ENCODE data around the gene FGGY. TPM values are rescaled to one million over a fixed set of nuclear protein-coding genes. Genes with fewer than 3 reads are reported as not detected.

Gene FGGY
- total RNA-seq, 2 experiments from 2014 or later: 11.9 to 13.6 TPM

GRCh38 chr1:59276439-59276851 is 20.4 kb upstream of the FGGY start:
- ATAC-seq (no peak), DNase-seq (no peak)
- ChIA-PET POLR2A (interaction anchor here (1.1 kb wide), 1 partner anchor 10 kb away, joined by 3 read pairs; no protein-coding TSS in a partner anchor), CTCF (no interaction called here)
- no peak for TF ChIP-seq CTCF (IDR thresholded peaks at IDR 0.05)
- H3K4me3 Mint-ChIP-seq: no peak overlapping the region
- H3K27ac Mint-ChIP-seq: no peak overlapping the region
- H3K9me3 Mint-ChIP-seq: no peaks in the 10 kb centered on the region
- H3K27me3 Mint-ChIP-seq: peaks cover 5% of the 10 kb centered on the region
- intact Hi-C loops (cut with micrococcal nuclease): no loop called here
- H3K36me3 Mint-ChIP-seq (ENCODE audit: low read depth): no peaks in the 10 kb centered on the region
- H3K4me1 Mint-ChIP-seq (ENCODE audit: low read depth): peaks cover 21% of the 10 kb centered on the region

GRCh38 chr1:59278780-59279354 is 18.0 kb upstream of the FGGY start:
- TF ChIP-seq CTCF (IDR thresholded peaks at IDR 0.05): no peak
- ATAC-seq: no peak
- H3K27me3 Mint-ChIP-seq: peaks cover 5% of the 10 kb centered on the region
- H3K9me3 Mint-ChIP-seq: no peaks in the 10 kb centered on the region
- intact Hi-C loops (cut with micrococcal nuclease): no loop called here
- no peaks in the 10 kb centered on the region for H3K36me3 Mint-ChIP-seq (ENCODE audit: low read depth)
- no peak for DNase-seq
- CTCF ChIA-PET: interaction anchor here (1.0 kb wide), 1 partner anchor 420 kb away, joined by 5 read pairs; no protein-coding TSS in a partner anchor
- no peak overlapping the region for H3K4me3 Mint-ChIP-seq
- H3K27ac Mint-ChIP-seq: no peak overlapping the region
- POLR2A ChIA-PET: interaction anchor here (0.6 to 1.1 kb wide), 3 partner anchors 11 to 17 kb away, joined by 3 to 4 read pairs (median 3); partner anchors contain the start of gene FGGY
- peaks cover 10% of the 10 kb centered on the region for H3K4me1 Mint-ChIP-seq (ENCODE audit: low read depth)

- Mint-ChIP-seq H3K36me3 (ENCODE audit: low read depth) (no peaks in the 10 kb centered on the region), H3K9me3 (peaks cover 1% of the 10 kb centered on the region), H3K4me1 (ENCODE audit: low read depth) (peaks cover 10% of the 10 kb centered on the region), H3K27ac (no peak overlapping the region), H3K27me3 (peaks cover 6% of the 10 kb centered on the region), H3K4me3 (no peak overlapping the region)
- no peak for TF ChIP-seq CTCF (IDR thresholded peaks at IDR 0.05)
- intact Hi-C loops (cut with micrococcal nuclease): no loop called here
- POLR2A ChIA-PET: interaction anchor here (0.6 to 1.1 kb wide), 3 partner anchors 11 to 17 kb away, joined by 3 to 4 read pairs (median 3); partner anchors contain the start of gene FGGY
- DNase-seq (no peak), ATAC-seq (no peak)
- CTCF ChIA-PET: no interaction called here
Observed at GRCh38 chr1:59279645-59280044, 17.2 kb upstream of the FGGY start.

GRCh38 chr1:59282951-59283350 is 13.9 kb upstream of the FGGY start:
- Mint-ChIP-seq H3K9me3 (peaks cover 2% of the 10 kb centered on the region), H3K27ac (no peak overlapping the region), H3K4me3 (no peak overlapping the region), H3K27me3 (peaks cover 2% of the 10 kb centered on the region), H3K36me3 (ENCODE audit: low read depth) (no peaks in the 10 kb centered on the region), H3K4me1 (ENCODE audit: low read depth) (peaks cover 6% of the 10 kb centered on the region)
- CTCF ChIA-PET: no interaction called here
- POLR2A ChIA-PET: no interaction called here
- intact Hi-C loops (cut with micrococcal nuclease): no loop called here
- no peak for DNase-seq
- ATAC-seq: no peak
- no peak for TF ChIP-seq CTCF (IDR thresholded peaks at IDR 0.05)

DNA sequence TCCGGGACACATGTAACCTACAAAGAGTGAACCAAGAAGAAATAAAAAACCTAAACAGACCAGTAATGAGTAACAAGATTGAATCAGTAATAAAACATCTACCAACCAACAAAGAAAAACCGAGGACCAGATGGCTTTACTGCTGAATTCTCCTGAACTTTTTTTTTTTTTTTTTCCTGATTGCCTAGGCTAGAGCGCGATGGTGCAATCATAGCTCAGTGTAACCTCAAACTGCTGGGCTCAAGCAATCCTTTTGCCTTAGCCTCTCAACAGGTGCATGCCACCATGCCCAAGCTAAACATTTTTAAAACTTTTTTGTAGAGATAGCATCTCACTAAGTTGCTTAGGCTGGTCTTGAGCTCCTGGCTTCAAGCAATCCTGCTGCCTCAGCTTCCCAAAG is 11.2 kb upstream of the FGGY start:
- Mint-ChIP-seq H3K27ac (no peak overlapping the region), H3K27me3 (peaks cover 2% of the 10 kb centered on the region), H3K9me3 (peaks cover 2% of the 10 kb centered on the region), H3K36me3 (ENCODE audit: low read depth) (no peaks in the 10 kb centered on the region), H3K4me3 (no peak overlapping the region), H3K4me1 (ENCODE audit: low read depth) (no peaks in the 10 kb centered on the region)
- ChIA-PET CTCF (no interaction called here), POLR2A (no interaction called here)
- TF ChIP-seq CTCF (IDR thresholded peaks at IDR 0.05): no peak
- intact Hi-C loops (cut with micrococcal nuclease): loop anchor here (5.0 kb wide), 1 partner anchor 138 kb away; no protein-coding TSS in a partner anchor
- no peak for ATAC-seq
- DNase-seq: no peak
